HG03520 (cell line): ENCODE data around the gene H2BW2.
"Not testable (repeated sequence)": the region's sequence is repeated elsewhere in the genome, so short reads cannot be mapped to it uniquely, and the experiment has no call there.

Experiments
- ATAC-seq: cut with Tn5 transposase; IDR thresholded peaks from one replicate; pipeline ENCODE4 v1.9.1; 2021; ENCODE audit warnings: mild to moderate bottlenecking, moderate library complexity; ENCODE audit not compliant: unreplicated experiment

The H2BW2 gene

GRCh38 chrX:104039689-104040505, at the start of gene H2BW2:
Gene H2BW2, plus strand, starts transcription at chrX:104039956. Its CDS starts 39 bp downstream, at chrX:104039995.
- ATAC-seq: no peak

DNA sequence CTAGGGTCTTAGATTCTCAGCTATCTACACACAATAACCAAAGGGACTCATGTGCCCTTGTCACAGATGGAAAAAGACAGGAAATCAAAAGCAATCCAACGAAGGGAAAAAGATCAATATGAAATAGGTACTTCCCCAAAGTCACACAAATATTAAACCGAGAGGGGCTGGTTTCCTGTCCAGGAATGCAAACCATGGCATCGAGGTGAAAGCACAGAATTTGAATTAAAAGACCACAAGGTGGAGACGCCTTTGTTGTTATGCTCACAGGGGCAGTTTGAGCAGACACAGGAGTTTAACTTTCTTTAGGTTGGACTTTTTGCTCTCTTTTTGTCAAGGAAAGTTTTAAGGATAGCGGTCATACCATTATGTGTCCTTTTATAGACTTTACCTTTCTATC, 40.5 kb upstream of the H2BW2 start:
- ATAC-seq: no peak

DNA sequence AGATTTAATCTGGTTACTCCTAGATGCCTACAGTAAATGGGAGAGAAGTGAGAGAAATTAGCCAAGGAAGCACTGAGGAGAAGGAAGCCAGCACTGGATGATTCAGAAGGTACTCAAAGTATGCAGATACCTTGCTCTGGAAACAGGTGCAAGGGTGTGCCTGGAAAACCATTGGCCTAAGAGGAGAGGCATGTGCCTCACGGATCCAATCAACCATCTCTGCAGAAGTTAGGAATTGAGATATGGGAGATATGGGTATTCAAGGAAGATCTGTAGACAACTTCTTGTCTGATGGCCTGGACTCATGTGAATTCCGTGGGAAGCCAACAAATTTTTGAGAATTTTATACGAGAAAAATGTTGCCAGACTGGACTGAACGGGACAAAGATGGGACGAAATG, 30.9 kb upstream of the H2BW2 start:
- ATAC-seq: no peak

DNA sequence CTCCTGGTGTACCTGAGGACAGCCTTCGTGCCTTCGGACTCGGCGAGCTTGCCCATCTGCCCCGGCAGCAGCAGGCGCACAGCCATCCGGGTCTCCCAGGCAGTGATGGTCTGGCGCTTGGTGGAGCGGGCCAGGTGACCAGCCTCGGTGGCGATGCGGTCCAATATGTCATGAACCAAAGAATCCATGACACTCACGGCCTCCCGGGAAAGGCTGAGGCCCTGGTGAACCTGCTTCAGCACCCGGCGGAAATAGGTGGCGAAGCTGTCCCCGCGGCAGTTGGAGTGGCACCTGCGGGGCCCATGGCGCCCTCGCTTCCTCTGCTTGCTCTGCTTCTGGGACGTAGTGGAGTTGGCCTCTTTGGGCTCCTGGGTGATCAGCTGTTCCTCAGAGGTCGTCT, 26.6 kb upstream of the H2BW2 start:
- ATAC-seq: no peak

DNA sequence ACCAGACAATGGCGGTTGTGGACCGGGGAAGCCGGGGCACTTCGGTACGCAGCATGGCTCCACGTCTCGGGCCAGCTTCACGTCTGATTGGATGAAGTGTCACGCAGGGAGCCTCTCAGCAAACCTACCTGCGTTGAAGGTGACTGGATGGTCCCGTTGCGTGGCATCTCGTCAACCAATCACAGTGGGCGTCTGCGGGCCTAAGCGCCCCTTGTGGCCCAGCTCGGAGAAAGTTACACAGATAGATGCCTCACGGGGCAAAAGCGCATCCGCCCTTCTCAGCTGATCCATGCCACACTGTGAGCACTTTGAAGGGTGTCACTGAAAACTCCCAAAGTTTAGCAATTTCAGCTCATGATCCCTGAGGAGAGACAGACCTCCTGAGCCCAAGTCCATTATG, 26.1 kb upstream of the H2BW2 start, which contains the start of gene H2BW1:
TSS of gene H2BW1 (minus strand) at position 103 of the 400 bp plus-strand sequence. CDS start 132 bp downstream, outside the sequence.
- no peak for ATAC-seq

- not testable (repeated sequence) for ATAC-seq
Measured at GRCh38 chrX:104015576-104015975, 24.2 kb upstream of the H2BW2 start.

- no peak for ATAC-seq
Measured at GRCh38 chrX:104018126-104018525, 21.6 kb upstream of the H2BW2 start.

DNA sequence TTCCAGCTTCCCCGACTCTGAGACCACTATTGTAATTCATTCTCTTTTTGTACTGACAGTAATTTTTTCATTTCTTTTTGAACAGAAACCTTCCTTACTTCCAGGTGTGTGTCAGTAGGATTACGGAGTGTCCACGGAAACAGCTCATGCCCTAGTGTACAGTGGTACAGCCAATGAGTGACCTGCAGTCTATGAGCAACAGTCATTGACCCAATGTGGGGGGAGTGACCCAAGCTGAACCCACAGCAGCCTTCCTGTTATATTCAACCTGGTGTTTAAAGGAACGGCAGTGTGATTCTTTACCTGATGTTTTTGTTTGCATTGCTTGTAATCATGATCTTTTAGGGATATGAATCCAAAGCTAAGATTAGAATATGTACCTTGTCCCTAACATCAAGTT, 1.2 kb downstream of the H2BW2 start:
- no peak for ATAC-seq

GRCh38 chrX:104045642-104046041, 5.9 kb downstream of the H2BW2 start:
- ATAC-seq: no peak

GRCh38 chrX:104047171-104047570, 7.4 kb downstream of the H2BW2 start:
- no peak for ATAC-seq

GRCh38 chrX:104054956-104055355, 15.2 kb downstream of the H2BW2 start:
- not testable (repeated sequence) for ATAC-seq

GRCh38 chrX:104062636-104063035, 22.9 kb downstream of the H2BW2 start:
- ATAC-seq: not testable (repeated sequence)

- peak; percentile 97 for ATAC-seq
Measured at GRCh38 chrX:104075778-104076445, 36.2 kb downstream of the H2BW2 start, which contains the start of gene TMSB15C. Gene TMSB15C, minus strand, starts transcription at chrX:104076236.

GRCh38 chrX:104077854-104078253, 38.1 kb downstream of the H2BW2 start:
- ATAC-seq: not testable (repeated sequence)

- ATAC-seq: no peak
Measured at GRCh38 chrX:104084063-104084462, 44.3 kb downstream of the H2BW2 start.

DNA sequence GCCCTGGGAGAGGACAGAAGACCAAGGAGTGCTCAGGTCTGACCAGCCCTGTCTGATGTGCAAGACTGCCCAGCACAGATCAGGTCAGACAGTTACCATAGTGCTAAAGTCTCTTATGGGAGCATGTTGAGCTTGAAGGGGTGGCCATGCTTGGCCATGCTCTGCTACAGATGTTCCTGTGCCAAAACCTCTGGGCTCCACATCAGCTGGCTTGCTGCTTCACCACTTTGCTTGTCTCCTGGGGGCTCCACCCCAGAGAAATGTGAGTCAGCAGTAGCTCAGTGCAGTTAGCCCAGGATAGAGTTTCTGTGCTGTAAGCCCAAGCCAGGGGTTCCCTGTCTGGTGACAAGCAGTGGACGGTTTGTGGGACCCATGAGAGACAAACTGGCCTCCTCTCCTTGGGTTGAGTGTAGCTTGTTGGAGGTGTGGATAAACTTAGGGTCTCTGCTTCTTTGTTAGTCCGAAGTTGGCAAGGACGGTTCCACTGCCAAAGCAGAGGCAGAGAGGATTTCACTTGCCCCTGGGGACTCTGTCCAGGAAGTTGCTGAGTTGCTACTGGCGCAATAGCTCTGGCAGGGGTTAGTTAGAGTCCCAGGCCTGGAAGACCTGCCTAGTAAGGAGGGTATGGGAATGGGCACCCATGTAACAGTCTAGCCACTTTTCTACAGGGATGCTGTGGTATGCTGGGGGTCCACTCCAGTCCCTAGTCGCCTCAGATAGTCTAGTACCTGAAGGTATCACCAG, 45.0 kb downstream of the H2BW2 start:
- ATAC-seq: no peak

DNA sequence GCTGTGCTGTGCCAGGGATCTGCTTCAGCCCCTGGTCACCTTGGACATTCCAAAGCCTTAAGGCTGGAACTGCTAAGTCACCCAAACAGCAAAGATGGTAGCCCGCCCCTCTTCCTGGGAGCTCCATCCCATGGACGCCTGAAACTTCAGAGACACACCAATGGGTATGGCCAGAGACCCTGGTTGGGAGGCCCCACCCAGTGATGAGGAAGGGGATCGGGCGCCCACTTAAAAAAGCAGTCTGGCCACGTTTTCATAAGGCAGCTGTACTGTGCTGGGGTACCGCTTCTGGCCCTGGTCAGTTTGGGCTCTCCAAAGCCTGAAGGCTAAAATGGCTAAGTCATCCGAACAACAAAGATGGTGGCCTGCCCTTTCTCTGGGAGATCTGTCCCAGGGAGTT, 45.7 kb downstream of the H2BW2 start:
- no peak for ATAC-seq

- ATAC-seq: no peak
Measured at GRCh38 chrX:104085919-104086318, 46.2 kb downstream of the H2BW2 start.
